Activated CD8-positive, alpha-beta memory T cell treated with anti-CD3 and anti-CD28 coated beads, Interleukin-2, amount 50 U/mL, for 4 hours (primary cell): ENCODE results near the gene CASZ1.

ENCODE experiments used
- DNase-seq: peaks from one replicate; pipeline ENCODE4 v3.0.0-alpha.2; 2020

CASZ1 gene, protein sequence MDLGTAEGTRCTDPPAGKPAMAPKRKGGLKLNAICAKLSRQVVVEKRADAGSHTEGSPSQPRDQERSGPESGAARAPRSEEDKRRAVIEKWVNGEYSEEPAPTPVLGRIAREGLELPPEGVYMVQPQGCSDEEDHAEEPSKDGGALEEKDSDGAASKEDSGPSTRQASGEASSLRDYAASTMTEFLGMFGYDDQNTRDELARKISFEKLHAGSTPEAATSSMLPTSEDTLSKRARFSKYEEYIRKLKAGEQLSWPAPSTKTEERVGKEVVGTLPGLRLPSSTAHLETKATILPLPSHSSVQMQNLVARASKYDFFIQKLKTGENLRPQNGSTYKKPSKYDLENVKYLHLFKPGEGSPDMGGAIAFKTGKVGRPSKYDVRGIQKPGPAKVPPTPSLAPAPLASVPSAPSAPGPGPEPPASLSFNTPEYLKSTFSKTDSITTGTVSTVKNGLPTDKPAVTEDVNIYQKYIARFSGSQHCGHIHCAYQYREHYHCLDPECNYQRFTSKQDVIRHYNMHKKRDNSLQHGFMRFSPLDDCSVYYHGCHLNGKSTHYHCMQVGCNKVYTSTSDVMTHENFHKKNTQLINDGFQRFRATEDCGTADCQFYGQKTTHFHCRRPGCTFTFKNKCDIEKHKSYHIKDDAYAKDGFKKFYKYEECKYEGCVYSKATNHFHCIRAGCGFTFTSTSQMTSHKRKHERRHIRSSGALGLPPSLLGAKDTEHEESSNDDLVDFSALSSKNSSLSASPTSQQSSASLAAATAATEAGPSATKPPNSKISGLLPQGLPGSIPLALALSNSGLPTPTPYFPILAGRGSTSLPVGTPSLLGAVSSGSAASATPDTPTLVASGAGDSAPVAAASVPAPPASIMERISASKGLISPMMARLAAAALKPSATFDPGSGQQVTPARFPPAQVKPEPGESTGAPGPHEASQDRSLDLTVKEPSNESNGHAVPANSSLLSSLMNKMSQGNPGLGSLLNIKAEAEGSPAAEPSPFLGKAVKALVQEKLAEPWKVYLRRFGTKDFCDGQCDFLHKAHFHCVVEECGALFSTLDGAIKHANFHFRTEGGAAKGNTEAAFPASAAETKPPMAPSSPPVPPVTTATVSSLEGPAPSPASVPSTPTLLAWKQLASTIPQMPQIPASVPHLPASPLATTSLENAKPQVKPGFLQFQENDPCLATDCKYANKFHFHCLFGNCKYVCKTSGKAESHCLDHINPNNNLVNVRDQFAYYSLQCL (N-terminal part only)

DNA sequence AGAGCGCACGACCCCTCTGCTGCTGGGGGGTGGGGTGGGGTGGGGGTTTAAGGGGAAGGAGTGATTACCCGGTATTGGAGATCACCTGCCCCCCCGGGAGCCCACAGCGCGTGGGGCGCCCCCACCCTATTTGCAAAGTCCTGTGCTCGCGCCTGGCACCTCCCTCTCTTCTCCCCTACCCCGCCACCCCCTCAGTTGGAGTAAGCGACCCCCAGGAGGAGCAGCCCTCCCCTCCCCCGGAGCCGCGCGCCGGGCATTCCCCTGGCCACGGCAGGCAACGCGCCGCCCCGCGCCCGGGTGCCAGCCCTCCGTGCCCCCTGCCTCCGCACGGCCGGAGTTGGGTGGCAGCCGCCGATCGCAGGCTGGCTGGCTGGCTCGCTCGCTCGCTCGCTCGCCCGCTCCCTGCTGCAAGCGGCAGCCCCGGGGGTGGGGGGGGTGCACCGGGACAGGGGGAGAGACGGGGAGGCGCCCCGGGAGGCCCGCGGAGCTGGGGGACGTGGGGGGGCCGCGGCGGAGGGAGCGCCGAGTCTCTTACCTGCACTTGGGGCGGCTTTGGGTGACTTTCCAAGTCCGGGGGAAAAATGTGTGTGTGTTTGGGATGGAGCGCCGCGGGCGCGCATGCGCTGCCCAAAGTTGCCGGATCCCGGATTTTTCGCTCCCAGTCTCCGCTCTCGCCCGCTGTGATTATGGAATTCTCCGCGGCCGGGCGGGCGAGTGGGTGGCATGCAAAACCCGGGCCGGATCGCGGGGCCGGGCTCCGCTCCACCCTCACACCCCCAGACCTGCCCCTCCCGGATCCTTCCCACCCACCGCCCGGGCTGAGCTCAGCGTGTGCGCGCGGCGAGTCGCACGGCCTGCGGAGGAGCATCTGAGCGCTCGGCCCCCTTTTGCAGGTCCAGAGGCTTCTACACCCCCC, at the start of gene CASZ1:
Gene CASZ1 (minus strand): TSS at position 618 of the 916 bp plus-strand sequence. CDS start 102,757 bp downstream, outside the sequence.
- no peak for DNase-seq

DNA sequence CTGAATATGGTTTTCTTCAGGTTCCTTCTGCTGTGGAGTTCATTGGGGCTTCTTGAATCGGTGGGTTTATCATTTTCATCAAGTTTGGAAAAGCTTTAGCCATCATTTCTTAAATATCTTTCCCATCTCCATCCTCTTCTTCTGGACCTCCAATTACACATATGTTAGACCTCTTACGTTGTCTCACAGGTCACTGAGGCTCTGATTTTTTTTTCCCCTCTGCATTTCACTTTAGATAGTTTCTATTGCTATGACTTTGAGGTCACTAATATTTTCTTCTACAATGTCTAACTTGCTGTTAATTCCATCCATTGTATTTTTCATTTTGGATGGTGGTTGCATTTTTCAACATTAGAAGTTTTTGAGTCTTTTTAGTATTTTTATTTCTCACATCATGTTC, 47.3 kb upstream of the CASZ1 start:
- DNase-seq, result no peak

DNA sequence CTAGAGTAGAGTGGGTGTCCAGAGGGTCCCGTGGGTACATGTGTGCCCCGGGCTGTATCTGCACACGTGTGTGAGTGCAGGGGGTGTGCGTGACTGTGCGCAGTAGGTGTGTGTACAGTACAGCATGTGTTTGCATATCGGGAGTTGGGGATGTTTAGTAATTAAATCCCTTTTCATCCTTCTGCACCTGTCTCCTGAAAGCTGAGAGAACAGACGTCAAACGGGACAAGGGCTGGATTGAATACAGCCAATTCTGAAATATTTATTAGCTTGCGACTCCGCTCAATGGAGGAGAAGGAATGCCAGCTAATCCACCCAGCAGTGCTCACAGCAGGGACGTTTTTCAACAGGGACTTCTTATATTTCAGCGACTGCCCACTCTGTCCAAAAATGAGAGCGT, 44.7 kb upstream of the CASZ1 start:
- DNase-seq, result no peak

DNA sequence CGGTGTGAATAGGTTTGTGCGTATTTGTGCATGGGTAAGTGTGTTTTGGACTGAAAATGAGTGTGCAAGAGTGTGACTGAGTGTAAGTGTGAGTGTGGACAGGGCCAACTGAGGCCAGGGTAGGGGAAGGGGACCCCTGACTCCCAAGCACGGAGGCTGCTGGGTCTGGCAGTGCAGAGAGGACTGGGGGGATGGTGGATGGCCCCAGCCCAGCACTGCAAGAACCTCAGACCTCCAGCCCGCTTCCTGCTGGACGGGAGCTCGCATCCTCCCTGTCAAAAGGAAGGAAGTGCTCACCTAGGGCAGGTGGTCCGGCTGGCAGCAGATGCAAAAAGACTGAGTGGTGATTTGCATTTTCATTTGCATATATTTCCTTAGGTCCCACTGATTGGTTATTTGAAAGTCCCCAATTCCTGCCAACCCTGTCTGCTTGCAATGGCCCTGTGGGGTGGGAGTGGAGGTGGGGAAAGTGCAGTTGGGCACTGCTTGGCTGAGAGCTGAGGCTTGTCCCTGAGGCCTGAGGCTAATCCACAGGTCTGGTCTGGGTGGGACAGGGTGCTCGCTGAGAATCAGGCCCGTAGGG, 42.8 kb upstream of the CASZ1 start:
- no peak for DNase-seq

DNA sequence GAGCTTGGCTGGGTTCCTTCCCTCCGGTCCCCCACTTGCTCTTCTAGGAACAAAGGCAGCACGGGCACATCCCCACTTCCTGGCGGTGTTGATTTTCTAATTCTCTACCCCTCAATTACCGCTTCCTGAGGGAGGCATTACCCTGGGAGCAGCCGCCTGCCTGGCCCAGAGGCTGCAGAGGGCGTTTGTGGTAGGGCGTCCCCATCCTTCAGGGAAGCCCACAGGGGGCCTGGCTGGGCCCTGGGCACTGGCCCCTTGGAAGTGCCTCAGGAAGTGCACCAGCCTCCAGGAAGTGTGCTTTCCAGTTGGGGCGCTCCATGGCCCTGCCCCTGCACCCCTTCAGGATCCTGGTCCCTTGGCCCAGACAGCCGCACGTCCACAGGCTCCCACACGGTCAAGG, 42.1 kb upstream of the CASZ1 start:
- DNase-seq, result no peak

DNA sequence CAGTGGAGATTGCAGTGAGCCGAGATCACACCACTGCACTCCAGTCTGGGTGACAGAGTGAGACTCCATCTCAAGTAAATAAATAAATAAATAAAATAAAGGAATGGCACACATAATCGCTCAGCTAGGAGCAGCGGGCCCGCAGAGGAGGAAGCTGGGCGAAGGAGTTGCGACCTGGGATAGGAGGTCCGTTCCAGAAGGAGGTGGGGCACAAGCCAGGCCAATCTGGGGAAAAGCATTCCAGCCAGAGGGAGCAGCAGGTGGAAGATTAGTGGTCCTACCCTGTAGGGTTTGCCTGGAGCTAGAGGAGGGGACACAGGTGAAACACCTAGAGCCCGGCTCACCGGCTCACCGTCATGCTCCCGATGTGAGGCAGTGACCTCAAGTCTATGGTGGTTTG, 40.3 kb upstream of the CASZ1 start:
- no peak for DNase-seq

DNA sequence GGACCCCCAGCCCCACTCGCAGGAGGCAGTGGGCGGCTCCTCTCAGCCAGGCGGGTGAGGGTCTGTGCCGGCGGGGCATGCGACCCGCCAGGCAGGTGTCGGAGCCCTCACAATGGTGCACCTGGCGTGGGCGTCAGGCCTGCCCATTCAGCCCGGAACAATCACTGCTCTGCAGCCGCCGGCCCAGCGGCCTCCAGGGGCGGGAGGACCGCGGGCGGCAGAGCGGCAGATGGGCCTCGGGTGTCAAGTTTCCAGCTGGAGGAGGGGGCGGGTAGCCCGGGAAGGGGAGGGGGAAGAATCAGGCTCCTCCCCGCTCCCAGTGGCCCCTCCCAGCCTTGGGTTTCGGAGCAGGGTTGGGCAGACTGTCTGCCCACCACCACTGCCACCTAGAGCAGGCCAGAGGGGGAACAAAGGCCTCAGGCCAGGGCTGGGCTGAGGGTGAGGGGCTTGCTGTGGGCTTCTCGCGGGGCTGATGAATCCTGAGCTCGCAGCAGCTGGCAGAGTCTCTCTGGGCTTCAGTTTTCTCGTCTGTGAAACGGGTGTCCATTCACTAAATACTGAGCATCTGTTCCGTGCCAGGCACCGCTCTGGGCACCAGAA, 39.5 kb upstream of the CASZ1 start:
- no peak for DNase-seq

DNA sequence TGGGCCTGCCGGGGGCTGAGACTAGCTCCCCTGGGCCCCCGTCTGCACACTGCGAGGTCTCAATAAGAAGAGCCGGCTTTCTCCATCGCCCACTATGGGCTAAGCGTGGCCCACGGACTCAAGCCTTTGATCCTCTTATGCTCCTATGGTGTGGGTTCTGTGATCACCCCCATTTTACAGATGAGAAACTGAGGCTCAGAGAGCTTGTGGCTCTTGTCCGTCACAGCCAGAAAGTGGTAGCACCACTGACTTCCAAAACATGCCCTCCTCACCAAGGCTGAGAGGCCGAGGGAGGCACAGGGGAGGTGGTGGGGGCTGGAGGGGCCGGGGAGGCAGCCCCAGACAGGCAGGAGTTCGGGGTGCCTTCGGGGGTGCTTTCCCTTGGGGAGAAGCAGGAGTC, 39.0 kb upstream of the CASZ1 start:
- no peak for DNase-seq

DNA sequence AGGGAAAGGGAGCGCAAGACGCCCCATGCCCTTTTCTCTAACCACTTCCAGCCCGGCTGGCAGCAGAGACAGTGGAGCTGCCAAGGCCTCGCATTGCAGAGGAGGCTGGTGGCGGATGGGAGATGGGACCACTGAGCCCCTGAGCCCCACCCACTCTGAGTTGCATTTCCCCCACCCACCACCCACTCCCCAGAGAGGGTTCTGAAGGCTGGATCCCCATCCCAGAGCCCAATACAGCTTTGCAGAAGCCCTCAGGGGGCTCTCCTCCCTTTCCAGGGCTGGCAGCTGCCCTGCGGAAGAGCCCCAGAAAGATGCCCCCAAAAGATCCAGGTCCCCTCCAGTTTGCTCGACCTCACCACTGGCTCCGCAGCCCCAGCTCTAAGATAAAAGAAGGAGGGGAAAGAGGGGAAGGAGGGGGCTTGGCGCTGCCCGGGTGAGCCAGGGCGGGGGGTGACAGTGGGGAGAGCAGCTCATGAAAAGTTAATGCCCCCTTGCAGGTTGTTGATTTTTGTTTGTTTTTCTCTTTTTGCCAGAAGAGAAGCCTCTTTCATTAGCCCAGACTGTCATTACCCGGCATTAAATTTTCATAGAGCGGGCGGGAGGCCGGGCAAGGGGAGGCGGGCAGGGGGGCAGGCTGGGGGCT, 38.4 kb upstream of the CASZ1 start:
- DNase-seq, result no peak

DNA sequence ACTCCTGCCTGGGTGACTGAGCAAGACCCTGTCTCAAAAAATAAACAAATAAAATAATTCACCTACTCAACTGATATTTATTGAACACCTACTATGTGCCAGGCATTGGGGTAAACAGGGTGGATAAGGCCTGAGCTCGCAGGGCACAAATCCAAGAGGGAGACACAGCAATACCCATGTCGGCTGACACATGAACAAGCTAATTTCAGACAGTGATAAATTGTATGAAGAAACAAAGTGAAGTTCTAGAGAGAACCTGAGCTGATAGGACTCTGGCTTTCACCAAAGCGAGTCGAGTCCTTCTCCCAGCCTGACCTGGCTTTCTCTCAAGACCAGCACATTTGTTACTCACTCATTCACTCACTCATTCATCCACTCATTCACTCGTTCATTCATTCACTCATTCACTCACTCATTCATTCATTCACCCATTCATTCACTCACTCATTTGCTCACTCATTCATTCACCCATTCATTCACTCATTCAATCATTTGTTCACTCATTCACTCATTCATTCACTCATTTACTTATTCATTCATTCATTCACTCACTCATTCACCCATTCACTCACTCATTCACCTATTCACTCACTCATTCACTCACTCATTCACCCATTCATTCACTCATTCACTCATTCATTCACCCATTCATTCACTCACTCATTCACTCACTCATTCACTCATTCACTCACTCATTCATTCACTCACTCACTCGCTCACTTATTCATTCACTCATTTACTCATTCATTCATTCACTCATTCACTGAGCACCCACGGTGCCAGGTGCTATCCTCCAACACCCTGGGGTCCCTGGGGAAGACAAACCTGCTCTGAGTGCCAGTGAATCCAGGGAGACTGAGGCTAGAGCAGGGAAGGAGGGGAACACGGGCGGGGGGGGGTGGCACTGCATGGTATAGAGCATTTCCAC, 37.4 kb upstream of the CASZ1 start:
- DNase-seq, result no peak

DNA sequence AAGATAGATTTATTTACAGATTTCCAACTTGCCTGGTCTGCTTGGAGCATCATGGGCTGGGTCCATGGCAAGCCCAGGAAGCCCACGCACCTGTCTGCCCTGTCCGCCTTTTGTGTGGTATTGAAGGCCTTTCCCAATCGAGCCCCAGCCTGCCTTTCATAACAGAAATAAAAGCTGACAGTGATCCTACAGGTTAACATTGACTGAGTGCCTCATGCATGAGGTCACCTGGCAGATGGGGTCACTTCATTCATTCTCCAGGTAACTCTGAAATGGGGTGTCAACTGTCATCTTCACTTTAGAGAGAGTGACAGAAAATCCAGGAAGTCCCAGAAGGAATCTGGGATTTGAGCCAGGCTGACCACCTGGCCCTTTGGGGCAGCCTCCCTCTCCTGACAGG, 36.3 kb upstream of the CASZ1 start:
- DNase-seq, result no peak

DNA sequence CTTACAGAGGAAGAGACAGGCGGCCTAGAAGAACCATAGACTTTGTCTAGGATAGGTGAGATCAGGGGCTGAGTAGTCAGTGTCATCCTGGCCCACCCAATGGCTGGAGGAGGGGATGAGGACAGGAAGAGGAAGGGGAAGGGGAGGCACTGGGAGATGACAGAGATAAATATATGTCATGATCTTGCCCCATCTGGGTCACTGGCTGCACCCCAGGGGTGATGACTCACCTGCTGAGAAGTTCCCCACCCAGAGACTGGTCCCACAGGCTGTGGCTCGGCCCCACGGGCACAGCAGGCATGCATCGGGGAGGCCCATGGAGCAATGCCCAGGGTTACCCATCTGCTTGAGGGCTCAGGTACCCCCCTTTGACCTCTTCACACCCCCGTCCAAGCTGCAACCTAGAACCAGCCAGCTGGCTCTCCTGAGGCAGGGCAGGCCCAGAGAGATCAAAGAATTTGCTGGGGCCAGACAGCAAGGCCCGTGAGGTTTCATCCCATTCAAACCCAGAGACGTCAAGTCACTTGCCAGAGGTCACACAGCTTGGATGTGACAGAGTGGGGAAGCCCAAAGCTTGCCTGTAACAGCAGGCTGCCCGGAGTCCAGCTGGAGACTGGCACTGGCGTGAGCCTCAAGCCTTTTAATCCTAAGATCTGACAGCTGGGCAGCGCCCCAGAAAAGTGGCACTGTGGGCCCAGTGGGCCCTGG, 34.7 kb upstream of the CASZ1 start:
- no peak for DNase-seq

DNA sequence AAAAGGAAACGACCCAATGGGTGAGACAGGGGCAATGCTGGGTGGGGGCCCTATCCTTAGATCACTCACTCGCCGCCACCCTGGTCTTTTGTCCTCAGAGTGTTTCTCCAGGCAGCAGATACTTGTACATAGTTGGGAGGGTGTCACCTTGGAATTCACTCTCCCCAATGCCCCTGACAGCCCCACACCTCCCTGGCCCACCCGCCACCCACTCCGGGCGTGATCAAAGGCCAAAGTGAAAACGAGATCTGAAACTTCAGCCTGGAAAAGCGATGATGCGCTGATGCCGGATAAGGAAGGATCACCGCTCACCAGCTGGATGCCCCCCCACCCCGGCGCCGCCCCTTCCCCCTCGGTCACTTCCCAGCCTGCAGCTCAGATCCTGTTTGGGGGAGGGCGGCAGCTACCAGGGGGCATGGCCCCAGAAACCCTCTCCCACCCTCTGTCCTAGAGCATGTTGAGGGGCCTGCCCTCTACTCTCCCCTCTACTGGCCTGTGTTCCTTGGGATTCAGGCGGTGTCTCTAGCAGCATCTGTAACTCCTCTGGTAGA, 33.6 kb upstream of the CASZ1 start:
- no peak for DNase-seq

DNA sequence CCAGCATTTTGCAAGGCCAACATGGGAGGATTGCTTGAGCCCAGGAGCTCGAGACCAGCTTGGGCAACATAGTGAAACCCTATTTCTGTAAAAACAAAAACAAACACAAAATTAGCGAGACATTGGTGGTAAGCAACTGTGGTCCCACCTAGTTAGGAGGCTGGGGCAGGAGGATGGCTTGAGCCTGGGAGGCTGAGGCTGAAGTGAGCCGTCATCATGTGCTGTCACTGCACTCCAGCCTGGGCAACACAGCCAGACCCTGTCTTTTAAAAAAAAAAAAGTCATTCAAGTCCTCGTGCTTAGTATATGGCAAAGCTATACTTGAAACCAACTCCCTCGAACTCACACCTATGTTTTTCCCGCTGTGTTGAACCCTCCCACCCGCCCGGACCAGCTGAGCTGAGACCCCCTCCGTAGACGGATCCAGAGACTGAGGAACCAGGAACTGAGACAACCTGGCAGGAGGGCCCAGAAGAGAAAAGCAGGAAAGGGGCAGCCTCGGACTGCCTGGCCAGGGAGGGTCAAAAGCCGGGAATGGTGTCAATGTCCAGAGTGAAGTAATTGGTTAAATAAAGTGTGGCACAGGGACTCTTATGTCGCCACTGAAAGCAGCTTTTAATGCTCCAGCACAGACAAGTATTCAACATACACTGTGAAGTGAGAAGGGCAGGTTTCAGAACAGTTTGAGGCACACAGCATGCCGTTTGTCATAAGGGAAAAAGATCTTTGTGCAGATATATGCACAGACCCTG, 32.8 kb upstream of the CASZ1 start:
- no peak for DNase-seq

DNA sequence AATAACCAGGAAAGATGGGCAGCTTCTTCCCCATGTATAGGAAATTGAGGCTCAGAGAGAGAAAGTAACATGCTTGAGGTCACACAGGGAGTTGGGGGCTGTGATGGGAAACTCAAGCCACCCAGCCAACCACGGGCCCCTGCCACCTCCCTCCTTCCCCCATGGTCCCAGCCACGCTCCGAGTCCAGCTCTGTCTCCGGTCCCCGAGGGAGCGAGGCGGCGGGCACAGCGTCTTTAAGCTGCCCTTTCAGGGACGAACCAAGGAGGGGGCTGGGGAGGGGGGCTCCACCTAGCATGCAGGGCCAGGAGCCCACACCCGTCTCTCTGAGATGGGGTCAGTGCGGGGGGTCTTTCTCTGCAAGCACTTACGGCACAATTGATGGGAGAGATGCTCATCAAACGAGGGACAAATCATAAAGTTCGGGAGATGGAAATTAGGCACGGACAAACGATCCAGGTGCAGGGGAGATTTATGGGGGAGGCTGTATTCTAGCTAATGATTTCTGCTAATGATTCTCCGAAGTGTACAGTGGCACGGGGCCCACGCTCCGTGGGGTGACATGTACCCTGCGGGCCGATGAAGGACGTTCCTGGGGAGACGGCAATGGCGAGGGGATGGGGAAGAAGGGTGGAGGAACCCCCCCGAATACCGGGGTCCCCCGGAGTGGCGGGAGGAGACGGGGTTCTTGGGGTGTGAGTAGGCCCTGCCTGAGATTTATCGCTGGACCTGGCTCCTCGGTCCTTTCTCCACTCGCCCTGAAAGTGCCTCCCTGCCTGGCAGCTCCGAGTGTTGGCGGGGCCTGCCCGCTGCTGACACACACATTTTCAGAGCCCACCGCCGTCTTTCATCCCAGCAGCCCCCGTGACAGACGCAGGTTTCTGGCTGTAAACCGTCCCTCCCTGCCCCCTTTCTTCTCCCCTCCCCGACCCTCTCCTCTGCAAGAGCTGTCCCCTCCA, 31.2 kb upstream of the CASZ1 start:
- DNase-seq, result no peak

DNA sequence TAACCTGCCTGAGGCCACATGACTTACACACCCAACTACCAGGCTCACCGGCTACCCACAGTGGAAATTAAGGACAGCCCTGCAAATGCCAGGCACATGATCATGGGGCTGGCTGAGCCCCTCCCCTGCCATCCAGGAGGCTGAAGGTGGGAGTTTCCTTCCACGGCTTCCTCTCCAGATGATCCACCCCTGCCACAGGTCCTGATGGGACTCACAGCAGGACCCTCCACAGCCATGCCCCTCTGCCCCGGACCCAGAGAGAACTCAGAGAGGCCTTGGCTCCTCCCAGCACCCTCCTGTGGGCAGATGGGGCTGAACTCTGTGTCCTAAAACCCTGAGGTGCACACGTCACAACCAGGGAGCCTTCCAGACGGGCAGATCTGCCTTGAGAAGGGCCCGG, 29.1 kb upstream of the CASZ1 start:
- no peak for DNase-seq
